ENCODE measurements around the gene PTPN21. TPM values are rescaled to one million over a fixed set of nuclear protein-coding genes. Genes with fewer than 3 reads are reported as not detected.

PTPN21 gene
- total RNA-seq, 2 donors from 2014 or later: 16.8 to 47.8 TPM

GRCh38 chr14:88556581-88556980 lies 1.8 kb upstream of the PTPN21 start:
- no peak overlapping the region for H3K4me3 ChIP-seq
- intact Hi-C loops (cut with DNase I): no loop called here
- no peaks in the 10 kb centered on the region for H3K36me3 ChIP-seq
- no peak for DNase-seq (ENCODE audit: low spot score)
- TF ChIP-seq POLR2AphosphoS5 (IDR thresholded peaks at IDR 0.05) (no peak), POLR2A (IDR thresholded peaks at IDR 0.05) (no peak)
- TF ChIP-seq, protein P1, sequence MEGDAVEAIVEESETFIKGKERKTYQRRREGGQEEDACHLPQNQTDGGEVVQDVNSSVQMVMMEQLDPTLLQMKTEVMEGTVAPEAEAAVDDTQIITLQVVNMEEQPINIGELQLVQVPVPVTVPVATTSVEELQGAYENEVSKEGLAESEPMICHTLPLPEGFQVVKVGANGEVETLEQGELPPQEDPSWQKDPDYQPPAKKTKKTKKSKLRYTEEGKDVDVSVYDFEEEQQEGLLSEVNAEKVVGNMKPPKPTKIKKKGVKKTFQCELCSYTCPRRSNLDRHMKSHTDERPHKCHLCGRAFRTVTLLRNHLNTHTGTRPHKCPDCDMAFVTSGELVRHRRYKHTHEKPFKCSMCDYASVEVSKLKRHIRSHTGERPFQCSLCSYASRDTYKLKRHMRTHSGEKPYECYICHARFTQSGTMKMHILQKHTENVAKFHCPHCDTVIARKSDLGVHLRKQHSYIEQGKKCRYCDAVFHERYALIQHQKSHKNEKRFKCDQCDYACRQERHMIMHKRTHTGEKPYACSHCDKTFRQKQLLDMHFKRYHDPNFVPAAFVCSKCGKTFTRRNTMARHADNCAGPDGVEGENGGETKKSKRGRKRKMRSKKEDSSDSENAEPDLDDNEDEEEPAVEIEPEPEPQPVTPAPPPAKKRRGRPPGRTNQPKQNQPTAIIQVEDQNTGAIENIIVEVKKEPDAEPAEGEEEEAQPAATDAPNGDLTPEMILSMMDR (IDR thresholded peaks at IDR 0.05): no peak
- no peaks in the 10 kb centered on the region for H3K9me3 ChIP-seq
- 45% methylated on average over 3 of the region's 3 CpGs for WGBS
- no peaks in the 10 kb centered on the region for H3K27me3 ChIP-seq (replicated peaks; ENCODE audit: insufficient read depth)
- peaks cover 7% of the 10 kb centered on the region for H3K4me1 ChIP-seq (replicated peaks)
- H3K27ac ChIP-seq: no peak overlapping the region

- TF ChIP-seq POLR2AphosphoS5 (IDR thresholded peaks at IDR 0.05): peak; percentile 5
- TF ChIP-seq, protein P1 (IDR thresholded peaks at IDR 0.05): no peak
- intact Hi-C loops (cut with DNase I): loop anchor here (5.0 kb wide), 1 partner anchor 167 kb away; the partner anchor contains the start of gene SPATA7
- Histone ChIP-seq H3K9me3 (no peaks in the 10 kb centered on the region), H3K4me3 (peak overlapping the region; percentile 72 to 75), H3K27me3 (replicated peaks; ENCODE audit: insufficient read depth) (no peaks in the 10 kb centered on the region), H3K27ac (peak overlapping the region; percentile 80 to 90), H3K4me1 (replicated peaks) (peaks cover 11% of the 10 kb centered on the region), H3K36me3 (no peaks in the 10 kb centered on the region)
- WGBS: 4% methylated on average over 19 of the region's 19 CpGs
- peak; percentile 9 for DNase-seq (ENCODE audit: low spot score)
These were observed 836 bp downstream of the PTPN21 start for GRCh38 chr14:88553886-88554456.

- TF ChIP-seq POLR2AphosphoS5 (IDR thresholded peaks at IDR 0.05) (no peak), POLR2A (IDR thresholded peaks at IDR 0.05) (no peak)
- TF ChIP-seq, protein P1 (IDR thresholded peaks at IDR 0.05): no peak
- peaks cover 11% of the 10 kb centered on the region for H3K4me1 ChIP-seq (replicated peaks)
These were observed 1.9 kb downstream of the PTPN21 start for GRCh38 chr14:88552876-88553275.

DNA sequence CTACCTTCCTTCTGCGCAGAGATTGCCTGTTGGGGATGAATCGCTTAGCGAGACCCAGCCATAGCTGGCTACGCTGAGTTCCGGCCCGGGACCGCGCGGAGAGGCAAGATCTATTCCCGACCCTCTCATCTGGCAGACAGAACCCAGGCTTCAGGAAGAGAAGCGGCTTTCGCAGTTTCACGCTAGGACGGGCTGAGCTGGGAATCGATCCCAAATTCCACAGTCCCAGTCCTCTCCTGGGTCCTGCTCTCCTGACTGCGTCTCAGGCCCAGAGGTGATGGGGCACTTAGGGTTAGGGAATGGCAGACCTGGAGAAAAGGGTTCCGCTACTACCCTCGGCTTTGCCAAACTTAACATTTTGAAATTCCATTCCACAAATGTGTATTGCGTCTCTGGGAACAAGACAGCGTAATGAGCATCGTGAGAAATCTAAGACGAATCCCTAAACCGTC lies 2.8 kb downstream of the PTPN21 start:
- intact Hi-C loops (cut with DNase I): loop anchor here (2.0 to 5.0 kb wide), 2 partner anchors 59 to 165 kb away; partner anchors contain the start of gene SPATA7
- H3K4me3 ChIP-seq: peak overlapping the region; percentile 51 to 57
- 5% methylated on average over 23 of the region's 23 CpGs for WGBS
- TF ChIP-seq POLR2AphosphoS5 (IDR thresholded peaks at IDR 0.05) (no peak), POLR2A (IDR thresholded peaks at IDR 0.05) (no peak)
- TF ChIP-seq, protein P1 (IDR thresholded peaks at IDR 0.05): no peak
- no peaks in the 10 kb centered on the region for H3K9me3 ChIP-seq
- peaks cover 11% of the 10 kb centered on the region for H3K4me1 ChIP-seq (replicated peaks)
- no peaks in the 10 kb centered on the region for H3K36me3 ChIP-seq
- no peaks in the 10 kb centered on the region for H3K27me3 ChIP-seq (replicated peaks; ENCODE audit: insufficient read depth)
- peak; percentile 24 for DNase-seq (ENCODE audit: low spot score)
- peak overlapping the region; percentile 64 to 76 for H3K27ac ChIP-seq

More at GRCh38 chr14:88552876-88553275, 1.9 kb downstream of the PTPN21 start:
- H3K36me3 ChIP-seq: no peaks in the 10 kb centered on the region
- H3K4me3 ChIP-seq: no peak overlapping the region
- WGBS: 47% methylated on average over 2 of the region's 2 CpGs
- intact Hi-C loops (cut with DNase I): loop anchor here (5.0 kb wide), 1 partner anchor 166 kb away; the partner anchor contains the start of gene SPATA7
- no peaks in the 10 kb centered on the region for H3K9me3 ChIP-seq
- H3K27ac ChIP-seq: no peak overlapping the region
- DNase-seq (ENCODE audit: low spot score): no peak
- H3K27me3 ChIP-seq (replicated peaks; ENCODE audit: insufficient read depth): no peaks in the 10 kb centered on the region
